ENCODE data around the gene MYF6.

DNA sequence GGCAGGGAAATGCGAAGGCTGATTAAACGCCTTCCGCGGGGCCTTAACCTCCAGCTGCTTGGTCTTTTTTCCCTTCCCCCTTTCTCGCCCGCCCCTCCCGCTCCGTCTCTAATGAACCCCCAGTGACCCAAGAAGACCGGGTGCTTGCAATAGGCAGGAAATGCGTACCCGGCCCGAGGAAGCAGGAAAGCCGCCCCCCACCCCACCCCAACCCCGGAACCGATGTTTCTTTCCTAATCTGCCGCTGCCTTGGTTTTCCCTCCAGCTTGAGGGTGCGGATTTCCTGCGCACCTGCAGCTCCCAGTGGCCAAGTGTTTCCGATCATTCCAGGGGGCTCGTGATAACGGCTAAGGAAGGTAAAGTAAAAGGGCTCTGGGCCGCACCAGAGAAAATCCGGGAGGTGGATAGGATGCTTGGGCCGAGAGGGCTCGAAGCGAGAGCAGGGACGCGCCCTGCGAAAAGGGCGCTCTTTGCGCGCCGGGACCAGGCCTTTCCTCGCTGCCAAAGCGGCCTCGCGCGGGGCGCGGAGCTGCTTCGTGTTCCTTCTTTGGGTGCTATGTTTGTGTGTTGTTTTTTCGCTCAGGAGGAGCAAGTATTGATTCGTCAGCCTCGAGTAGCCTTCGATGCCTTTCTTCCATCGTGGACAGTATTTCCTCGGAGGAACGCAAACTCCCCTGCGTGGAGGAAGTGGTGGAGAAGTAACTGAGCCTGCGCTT lies 983 bp downstream of the MYF6 start:
- no peak for TF ChIP-seq POLR2AphosphoS5 (IDR thresholded peaks at IDR 0.05)
- TF ChIP-seq, protein P1, sequence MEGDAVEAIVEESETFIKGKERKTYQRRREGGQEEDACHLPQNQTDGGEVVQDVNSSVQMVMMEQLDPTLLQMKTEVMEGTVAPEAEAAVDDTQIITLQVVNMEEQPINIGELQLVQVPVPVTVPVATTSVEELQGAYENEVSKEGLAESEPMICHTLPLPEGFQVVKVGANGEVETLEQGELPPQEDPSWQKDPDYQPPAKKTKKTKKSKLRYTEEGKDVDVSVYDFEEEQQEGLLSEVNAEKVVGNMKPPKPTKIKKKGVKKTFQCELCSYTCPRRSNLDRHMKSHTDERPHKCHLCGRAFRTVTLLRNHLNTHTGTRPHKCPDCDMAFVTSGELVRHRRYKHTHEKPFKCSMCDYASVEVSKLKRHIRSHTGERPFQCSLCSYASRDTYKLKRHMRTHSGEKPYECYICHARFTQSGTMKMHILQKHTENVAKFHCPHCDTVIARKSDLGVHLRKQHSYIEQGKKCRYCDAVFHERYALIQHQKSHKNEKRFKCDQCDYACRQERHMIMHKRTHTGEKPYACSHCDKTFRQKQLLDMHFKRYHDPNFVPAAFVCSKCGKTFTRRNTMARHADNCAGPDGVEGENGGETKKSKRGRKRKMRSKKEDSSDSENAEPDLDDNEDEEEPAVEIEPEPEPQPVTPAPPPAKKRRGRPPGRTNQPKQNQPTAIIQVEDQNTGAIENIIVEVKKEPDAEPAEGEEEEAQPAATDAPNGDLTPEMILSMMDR (IDR thresholded peaks at IDR 0.05) = no peak

All from suprapubic skin (tissue), 3 donors.